GM12878 (cell line): ENCODE results near the gene CLDN14. TPM values are rescaled to one million over a fixed set of nuclear protein-coding genes. Genes with fewer than 3 reads are reported as not detected.

ENCODE experiments used
- ATF3 ChIP-seq: IDR thresholded peaks from 2 replicates; pipeline ENCODE4 v1.6.1; 2011; ENCODE audit warnings: low read depth, mild to moderate bottlenecking, low read length, moderate library complexity, borderline replicate concordance; ENCODE audit errors: extremely low read depth
- BACH1 ChIP-seq: fragments of 450-650 bp; IDR thresholded peaks from 2 replicates; pipeline ENCODE4 v1.6.1; 2017; ENCODE audit warnings: mild to moderate bottlenecking, borderline replicate concordance
- CUX1 ChIP-seq: IDR thresholded peaks from 2 replicates; pipeline ENCODE4 v1.6.1; 2012; ENCODE audit warnings: improper control_type of control experiment, low read depth, low read length; ENCODE audit not compliant: insufficient replicate concordance
- E4F1 ChIP-seq: fragments of 450-650 bp; IDR thresholded peaks from 2 replicates; pipeline ENCODE4 v1.6.1; 2018; ENCODE audit warnings: borderline replicate concordance, mild to moderate bottlenecking; ENCODE audit not compliant: partially characterized antibody
- EED ChIP-seq: sonication (generic); IDR thresholded peaks from 2 replicates; pipeline ENCODE4 v1.6.1; 2016; ENCODE audit warnings: antibody characterized with exemption, low read depth
- GATAD2B ChIP-seq: fragments of 450-650 bp; conservative IDR thresholded peaks from 2 replicates; pipeline ENCODE4 v1.6.1; 2017; ENCODE audit warnings: low read depth, mild to moderate bottlenecking, moderate library complexity
- HDGF ChIP-seq: fragments of 450-650 bp; IDR thresholded peaks from 2 replicates; pipeline ENCODE4 v1.6.1; 2016; ENCODE audit warnings: antibody characterized with exemption
- IRF5 ChIP-seq: fragments of 450-650 bp; IDR thresholded peaks from 2 replicates; pipeline ENCODE4 v1.6.1; 2017; ENCODE audit warnings: borderline replicate concordance
- JUNB ChIP-seq: IDR thresholded peaks from 2 replicates; pipeline ENCODE4 v1.6.1; 2016; ENCODE audit warnings: antibody characterized with exemption, mild to moderate bottlenecking
- JUND ChIP-seq: IDR thresholded peaks from 2 replicates; pipeline ENCODE4 v1.6.1; 2012; ENCODE audit warnings: low read depth, mild to moderate bottlenecking, low read length, improper control_type of control experiment, moderate library complexity
- NFYB ChIP-seq: IDR thresholded peaks from 2 replicates; pipeline ENCODE4 v1.6.1; 2011; ENCODE audit warnings: low read depth, mild to moderate bottlenecking, low read length, improper control_type of control experiment, moderate library complexity; ENCODE audit not compliant: insufficient read depth
- POLR2AphosphoS5 ChIP-seq: IDR thresholded peaks from 2 replicates; pipeline ENCODE4 v1.6.1; 2011; ENCODE audit warnings: mild to moderate bottlenecking, low read length, inconsistent platforms
- RELB ChIP-seq: fragments of 450-650 bp; IDR thresholded peaks from 2 replicates; pipeline ENCODE4 v1.6.1; 2017; ENCODE audit warnings: low read depth, mild to moderate bottlenecking, moderate library complexity
- ZBTB4 ChIP-seq: fragments of 450-650 bp; formaldehyde crosslinking; IDR thresholded peaks from 2 replicates; pipeline ENCODE4 v1.4.0; 2022; ENCODE audit warnings: mild to moderate bottlenecking, moderate library complexity
- polyA plus RNA-seq, 11 experiments: library from polyadenylated mRNA; depleted of rRNA in 4 of 11; unstranded in 6 of 11; stranded (reverse) in 5 of 11; fragments of >200 nt; fragmentation: Nextera tagmentation in 4 of 11; fragmentation: Illumina TruSeq in 1 of 11; extraction: Ambion mirVana in 4 of 11; extraction: Trizol in 1 of 11; gene quantifications; 1 replicate in 1 of 11; 2 replicates in 10 of 11; pipeline versions ENCODE4 v1.2.1 to v1.2.3, GENCODE V29; 2011 to 2016; ENCODE audit warnings: inconsistent platforms in 2 of 11, missing spikeins in 2 of 11, low read depth in 1 of 11
- total RNA-seq, 4 experiments: library from RNA; depleted of rRNA in 3 of 4; stranded (reverse); fragments of >200 nt in 3 of 4; fragmentation: Illumina TruSeq in 1 of 4; extraction: Trizol in 1 of 4; gene quantifications; 2 replicates each; pipeline versions ENCODE4 v1.2.1 to v1.2.3, GENCODE V29; 2013 to 2021

CLDN14 gene
- total and polyA plus RNA-seq, 10 of the 15 experiments (the other 5 are each of a cell fraction or from before 2014, with no cell fraction given): 0.90 to 19.4 (median 6.6) TPM

- no peak for TF ChIP-seq E4F1
- no peak for TF ChIP-seq ATF3
- TF ChIP-seq IRF5: no peak
- no peak for TF ChIP-seq ZBTB4 (CRISPR knock-in tag)
- peak; percentile 63 for TF ChIP-seq EED
- TF ChIP-seq RELB: peak; percentile 29; the same call in 1 of the 2 replicates
- TF ChIP-seq JUNB: peak; percentile 68
- TF ChIP-seq POLR2AphosphoS5: peak; percentile 58
- no peak for TF ChIP-seq HDGF
- no peak for TF ChIP-seq JUND
- TF ChIP-seq NFYB: 0 out of 2 replicates have a peak, but pooled peaks have one; percentile 14
- TF ChIP-seq BACH1: no peak
- TF ChIP-seq GATAD2B: no peak
- no peak for TF ChIP-seq CUX1
Observed at GRCh38 chr21:36429947-36430546, 49.9 kb downstream of the CLDN14 start (continued).
